ENCODE data around the gene TRPM3.
A peak's percentile ranks its signal among the peaks of the same experiment; 100 is the strongest.

Gene TRPM3

GRCh38 chr9:70581214-70581954 lies 540.0 kb downstream of the TRPM3 start:
- Histone ChIP-seq H3K27ac (no peak overlapping the region), H3K4me3 (no peak overlapping the region)
- DNase-seq (ENCODE audit: low spot score) = no peak
- no peak for TF ChIP-seq CTCF (IDR thresholded peaks at IDR 0.05)

GRCh38 chr9:70580606-70581195 lies 540.7 kb downstream of the TRPM3 start:
- no peak for TF ChIP-seq CTCF (IDR thresholded peaks at IDR 0.05)
- Histone ChIP-seq H3K4me3 (no peak overlapping the region), H3K27ac (peak overlapping the region in 1 of 2 donors; percentile 16)
- DNase-seq (ENCODE audit: low spot score) = no peak

GRCh38 chr9:70579686-70580085 lies 541.7 kb downstream of the TRPM3 start:
- H3K4me3 ChIP-seq = no peak overlapping the region
- no peak overlapping the region for H3K27ac ChIP-seq
- no peak for DNase-seq (ENCODE audit: low spot score)
- no peak for TF ChIP-seq CTCF (IDR thresholded peaks at IDR 0.05)

- H3K27ac ChIP-seq = no peak overlapping the region
- H3K4me3 ChIP-seq = no peak overlapping the region
- no peak for TF ChIP-seq CTCF (IDR thresholded peaks at IDR 0.05)
- no peak for DNase-seq (ENCODE audit: low spot score)
These were observed 542.7 kb downstream of the TRPM3 start for GRCh38 chr9:70578720-70579119.

GRCh38 chr9:70577671-70578070 lies 543.8 kb downstream of the TRPM3 start:
- TF ChIP-seq CTCF (IDR thresholded peaks at IDR 0.05) = no peak
- DNase-seq (ENCODE audit: low spot score) = no peak
- Histone ChIP-seq H3K27ac (peak overlapping the region in 1 of 2 donors; percentile 43), H3K4me3 (no peak overlapping the region)

- DNase-seq (ENCODE audit: low spot score) = no peak
- Histone ChIP-seq H3K4me3 (no peak overlapping the region), H3K27ac (peak overlapping the region in 1 of 2 donors; percentile 30)
- no peak for TF ChIP-seq CTCF (IDR thresholded peaks at IDR 0.05)
These were observed 545.3 kb downstream of the TRPM3 start for GRCh38 chr9:70576116-70576515.

Data from coronary artery (tissue), 2 donors.